OCI-LY1 (cell line): ENCODE results near the gene B4GALT4.

Source experiments
- CTCF ChIP-seq: fragments of 200-600 bp; sonication (generic), shearing (Covaris generic); IDR thresholded peaks from 2 replicates; pipeline ENCODE4 v1.5.1; 2017; ENCODE audit warnings: mild to moderate bottlenecking, antibody characterized with exemption, low read length, moderate library complexity, mixed read lengths
- EZH2 ChIP-seq: fragments of 200-600 bp; sonication (generic), shearing (Covaris generic); IDR thresholded peaks from 2 replicates; pipeline ENCODE4 v1.8.0; 2017; ENCODE audit warnings: borderline replicate concordance, mixed run types, mild to moderate bottlenecking, antibody characterized with exemption, low read length, moderate library complexity, mixed read lengths

GRCh38 chr3:119191800-119192199 is 48.9 kb downstream of the B4GALT4 start:
- TF ChIP-seq CTCF = no peak
- TF ChIP-seq EZH2 = no peak
